ENCODE data around the gene SOX6.
"Not testable (repeated sequence)": the region's sequence is repeated elsewhere in the genome, so short reads cannot be mapped to it uniquely, and the experiment has no call there.

SOX6 gene

GRCh38 chr11:16148301-16148931, 207.9 kb downstream of the SOX6 start:
- no peak for DNase-seq (ENCODE audit: low spot score)

DNA sequence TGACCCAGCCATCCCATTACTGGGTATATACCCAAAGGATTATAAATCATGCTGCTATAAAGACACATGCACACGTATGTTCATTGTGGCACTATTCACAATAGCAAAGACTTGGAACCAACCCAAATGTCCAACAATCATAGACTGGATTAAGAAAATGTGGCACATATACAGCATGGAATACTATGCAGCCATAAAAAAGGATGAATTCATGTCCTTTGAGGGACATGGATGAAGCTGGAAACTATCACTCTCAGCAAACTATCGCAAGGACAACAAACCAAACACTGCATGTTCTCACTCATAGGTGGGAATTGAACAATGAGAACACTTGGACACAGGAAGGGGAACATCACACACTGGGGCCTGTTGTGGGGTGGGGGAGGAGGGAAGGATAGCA, 209.4 kb downstream of the SOX6 start:
- not testable (repeated sequence) for DNase-seq (ENCODE audit: low spot score)

GRCh38 chr11:16141614-16142013, 214.7 kb downstream of the SOX6 start:
- not testable (repeated sequence) for DNase-seq (ENCODE audit: low spot score)

- not testable (repeated sequence) for DNase-seq (ENCODE audit: low spot score)
These were observed 215.2 kb downstream of the SOX6 start for GRCh38 chr11:16141162-16141561.

- DNase-seq (ENCODE audit: low spot score), result no peak
These were observed 219.5 kb downstream of the SOX6 start for GRCh38 chr11:16136792-16137390.

- no peak for DNase-seq (ENCODE audit: low spot score)
These were observed 222.5 kb downstream of the SOX6 start for GRCh38 chr11:16133867-16134266.

GRCh38 chr11:16127732-16128131, 228.6 kb downstream of the SOX6 start:
- no peak for DNase-seq (ENCODE audit: low spot score)

GRCh38 chr11:16126362-16126761, 230.0 kb downstream of the SOX6 start:
- no peak for DNase-seq (ENCODE audit: low spot score)

DNA sequence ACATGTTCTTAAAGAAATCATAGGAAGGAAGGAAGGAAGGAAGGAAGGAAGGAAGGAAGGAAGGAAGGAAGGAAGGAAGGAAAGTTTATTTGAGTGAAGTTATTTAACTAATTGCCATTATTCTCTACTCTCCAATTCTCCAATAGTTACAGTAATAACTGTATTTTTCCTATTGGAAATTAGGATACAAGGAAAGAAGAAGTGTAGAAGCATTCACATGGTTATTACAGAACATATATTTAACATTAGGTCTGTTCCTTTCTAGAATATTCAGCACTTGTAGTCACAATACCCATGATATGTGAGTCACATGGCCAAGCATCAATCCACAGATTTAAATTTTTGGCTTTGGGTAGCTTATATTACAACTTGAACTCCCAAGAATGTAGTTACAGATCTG, 230.6 kb downstream of the SOX6 start:
- no peak for DNase-seq (ENCODE audit: low spot score)

- no peak for DNase-seq (ENCODE audit: low spot score)
These were observed 232.0 kb downstream of the SOX6 start for GRCh38 chr11:16124390-16124789.

- DNase-seq (ENCODE audit: low spot score), result no peak
These were observed 234.5 kb downstream of the SOX6 start for GRCh38 chr11:16121853-16122252.

DNA sequence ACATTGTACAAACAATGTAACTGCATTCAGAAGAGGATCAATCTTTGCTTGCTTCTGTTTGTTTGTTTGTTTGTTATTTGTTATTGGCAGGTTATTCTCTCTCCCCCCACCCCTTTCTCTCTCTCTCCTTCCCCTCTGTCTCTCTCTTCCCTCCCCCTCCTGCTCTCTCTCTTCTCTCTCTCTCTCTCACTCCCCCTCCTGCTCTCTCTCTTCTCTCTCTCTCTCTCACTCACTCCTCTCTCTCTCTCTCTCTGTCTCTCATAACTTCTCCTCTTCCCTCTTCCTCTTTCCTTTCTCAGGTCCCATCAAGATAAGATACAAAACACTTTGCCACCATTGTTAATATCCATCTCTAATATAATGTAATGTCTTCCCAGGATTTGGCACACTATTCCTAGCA, 236.3 kb downstream of the SOX6 start:
- no peak for DNase-seq (ENCODE audit: low spot score)

DNA sequence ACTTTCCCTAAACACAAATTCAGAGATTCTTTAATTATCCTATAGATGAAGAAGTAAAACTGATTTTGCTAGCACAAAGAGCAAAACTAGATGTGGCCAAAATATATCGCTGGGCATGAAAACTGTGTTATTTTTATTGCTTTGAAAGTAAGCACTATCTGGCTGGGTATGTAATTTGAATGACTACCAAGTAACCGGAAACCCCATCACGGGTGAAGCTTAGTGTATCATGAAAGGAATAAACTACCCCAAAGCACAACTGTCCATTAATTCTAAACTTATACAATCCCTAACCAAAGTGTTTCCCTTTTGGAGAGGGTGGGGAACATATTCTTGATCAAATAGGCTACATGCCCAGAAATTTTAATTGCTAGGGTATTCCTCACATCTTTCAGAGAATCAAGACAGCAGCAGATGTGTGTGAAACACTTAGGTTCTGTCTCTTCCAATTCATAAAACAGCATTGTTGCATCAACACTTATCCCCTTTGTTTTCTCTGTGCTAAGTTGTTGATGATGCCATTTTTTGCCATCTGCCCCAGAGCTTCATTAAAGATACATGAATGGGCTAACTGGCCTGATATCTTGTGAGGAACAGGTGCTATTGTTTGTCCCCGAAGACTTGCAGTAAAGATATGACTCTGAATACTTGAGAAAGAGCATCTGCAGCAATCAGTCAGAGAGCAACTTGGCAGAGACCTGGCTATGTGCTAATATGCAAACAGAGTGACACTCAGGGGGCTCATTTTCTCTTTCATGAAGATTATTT, 238.2 kb downstream of the SOX6 start:
- DNase-seq (ENCODE audit: low spot score), result no peak

DNA sequence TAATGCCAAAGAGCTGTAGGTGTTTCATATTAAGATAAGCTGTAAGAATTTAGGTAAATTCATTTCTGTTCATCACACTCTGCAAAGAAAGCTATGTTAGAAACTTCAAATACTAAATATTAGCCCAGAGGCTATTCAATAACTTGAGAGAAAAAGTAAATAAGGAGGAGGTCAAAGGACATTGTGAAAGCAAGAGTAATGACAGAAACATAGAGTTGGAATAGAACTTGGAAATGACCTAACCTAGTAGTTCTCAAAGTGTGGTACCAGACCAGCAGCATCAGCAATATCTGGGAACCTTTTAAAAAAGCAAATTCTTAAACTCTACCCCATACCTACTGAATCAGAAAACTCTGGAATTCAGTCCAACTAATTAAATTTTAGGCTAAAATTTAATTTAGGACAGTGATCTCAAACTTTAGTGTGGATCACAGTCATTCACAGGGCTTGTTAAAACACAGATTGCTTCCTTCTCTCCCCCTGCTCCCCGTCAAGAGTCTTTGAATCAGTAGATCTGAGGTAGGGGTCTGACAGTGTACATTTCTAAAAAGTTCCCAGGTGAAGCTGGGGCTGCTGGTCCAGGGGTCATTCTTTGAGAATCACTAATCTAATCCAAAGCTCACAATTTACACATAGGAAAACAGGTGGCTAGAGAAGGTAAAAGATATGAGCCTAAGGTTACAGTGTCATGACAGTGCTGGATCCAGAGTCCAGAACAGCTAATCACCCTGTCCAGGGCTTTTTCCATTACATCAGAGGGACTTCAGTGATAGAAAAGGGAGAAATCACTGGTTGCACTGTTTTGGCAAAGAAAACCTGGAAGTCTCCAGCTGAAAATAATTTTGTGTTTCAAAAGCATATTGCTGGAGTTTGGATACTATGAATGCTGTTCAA, 241.1 kb downstream of the SOX6 start:
- DNase-seq (ENCODE audit: low spot score), result no peak

DNA sequence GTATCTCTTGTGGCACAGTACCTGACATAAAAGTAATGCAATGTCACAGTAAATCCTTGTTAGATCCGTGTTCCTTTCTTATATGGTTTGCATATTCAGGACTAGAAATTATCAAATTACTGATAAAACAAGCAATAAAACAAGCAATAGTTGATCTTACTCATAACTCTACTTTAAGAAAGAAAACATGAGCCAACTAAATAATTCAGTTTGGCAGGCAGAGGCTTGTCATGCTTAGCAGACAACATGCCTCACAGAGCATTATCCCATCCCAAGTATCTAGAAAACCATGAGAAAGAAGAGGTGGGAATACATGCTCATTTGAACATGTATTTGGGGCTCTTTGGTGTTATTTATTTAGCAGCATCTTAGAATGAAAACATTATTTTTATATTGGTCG, 241.9 kb downstream of the SOX6 start:
- no peak for DNase-seq (ENCODE audit: low spot score)

- no peak for DNase-seq (ENCODE audit: low spot score)
These were observed 244.7 kb downstream of the SOX6 start for GRCh38 chr11:16111690-16112089.

GRCh38 chr11:16110886-16111285, 245.5 kb downstream of the SOX6 start:
- DNase-seq (ENCODE audit: low spot score), result no peak

DNA sequence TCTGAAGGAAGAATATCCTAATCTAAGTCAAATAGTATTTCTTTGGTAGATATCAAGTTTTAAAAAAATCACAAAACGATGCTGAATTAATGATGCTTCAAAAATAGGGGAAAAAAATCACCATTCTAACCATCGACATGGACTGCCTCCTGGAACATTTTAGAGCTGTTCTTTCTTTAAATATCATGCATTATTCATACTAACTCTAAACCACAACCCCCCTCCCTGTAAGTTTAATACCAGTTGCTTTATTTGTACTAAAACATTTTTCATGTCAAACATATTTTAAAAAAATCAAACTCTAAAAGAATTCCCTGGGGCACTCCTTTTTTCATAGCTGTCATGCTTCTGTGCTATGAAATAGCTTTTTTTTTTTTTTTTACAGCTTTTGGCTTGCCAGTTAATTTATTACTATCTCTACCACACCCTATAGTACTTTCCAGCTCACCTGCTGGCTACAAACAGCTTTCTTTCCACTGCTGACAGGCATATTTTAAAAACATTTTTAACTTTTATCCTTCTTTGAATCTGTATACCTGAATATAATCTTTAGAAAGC, 256.9 kb downstream of the SOX6 start:
- DNase-seq (ENCODE audit: low spot score), result no peak

DNA sequence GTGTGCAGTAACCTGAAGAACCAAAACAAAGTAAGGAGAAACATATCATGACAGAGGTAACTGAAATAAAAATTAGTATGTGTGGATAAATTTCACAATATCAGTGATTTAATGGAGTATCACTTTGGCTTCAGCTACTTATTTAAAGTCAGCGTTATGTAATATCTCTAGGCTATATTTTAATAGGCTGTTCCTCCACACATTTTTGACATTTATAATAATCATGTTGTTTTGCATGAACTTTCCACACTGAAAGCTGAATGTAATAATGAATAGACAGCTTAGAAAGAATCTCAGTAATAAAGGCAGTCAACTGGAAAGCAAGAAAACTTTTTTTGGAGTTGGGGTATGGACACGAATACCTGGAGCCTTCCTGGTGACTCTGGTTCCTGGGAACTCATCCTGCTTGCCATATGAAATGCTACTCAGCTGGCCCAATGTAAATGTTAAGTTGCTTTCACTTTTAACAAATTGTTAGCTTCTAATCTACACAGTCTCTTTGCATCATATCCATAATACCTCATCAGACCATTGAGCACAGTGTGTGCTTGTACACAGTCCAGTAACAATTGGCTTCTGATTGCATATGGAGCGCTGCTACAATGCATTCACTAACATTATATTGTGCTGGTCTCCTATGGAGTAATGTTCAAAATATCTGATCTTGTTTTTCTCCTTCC, 257.7 kb downstream of the SOX6 start:
- no peak for DNase-seq (ENCODE audit: low spot score)

- DNase-seq (ENCODE audit: low spot score), result no peak
These were observed 258.8 kb downstream of the SOX6 start for GRCh38 chr11:16097543-16097942.

GRCh38 chr11:16096336-16096735, 260.0 kb downstream of the SOX6 start:
- DNase-seq (ENCODE audit: low spot score), result no peak

Measured in D341Med (cell line).